ENCODE results near the gene ATOH1.

The ATOH1 gene

GRCh38 chr4:93839704-93840103, 11.2 kb downstream of the ATOH1 start:
- no peak for DNase-seq

GRCh38 chr4:93841803-93842345, 13.3 kb downstream of the ATOH1 start:
- no peak for DNase-seq

GRCh38 chr4:93842601-93843252, 14.2 kb downstream of the ATOH1 start:
- DNase-seq, result no peak

GRCh38 chr4:93843772-93844171, 15.2 kb downstream of the ATOH1 start:
- no peak for DNase-seq

GRCh38 chr4:93852680-93853079, 24.1 kb downstream of the ATOH1 start:
- DNase-seq, result no peak

- no peak for DNase-seq
These were observed 27.4 kb downstream of the ATOH1 start for GRCh38 chr4:93855926-93856325.

GRCh38 chr4:93865650-93866049, 37.1 kb downstream of the ATOH1 start:
- DNase-seq, result no peak

GRCh38 chr4:93867416-93868001, 39.0 kb downstream of the ATOH1 start:
- no peak for DNase-seq

GRCh38 chr4:93870876-93871458, 42.4 kb downstream of the ATOH1 start:
- DNase-seq, result no peak

- DNase-seq, result no peak
These were observed 48.2 kb downstream of the ATOH1 start for GRCh38 chr4:93876754-93877153.

- DNase-seq, result no peak
These were observed 50.0 kb downstream of the ATOH1 start for GRCh38 chr4:93878566-93878965.

GRCh38 chr4:93879919-93880318, 51.4 kb downstream of the ATOH1 start:
- DNase-seq, result no peak

Measured in MV-4-11 (cell line).